NCI-H1694 treated with DMSO at 0.1 percent for 48 hours (cell line): ENCODE data around the gene EHBP1.
A peak's percentile ranks its signal among the peaks of the same experiment; 100 is the strongest.
"Not testable (repeated sequence)": the region's sequence is repeated elsewhere in the genome, so short reads cannot be mapped to it uniquely, and the experiment has no call there.

Experiments
- DNase-seq: peaks from one replicate; lab custom pipeline; 2025; lab: John Stamatoyannopoulos, UW

EHBP1 gene

DNA sequence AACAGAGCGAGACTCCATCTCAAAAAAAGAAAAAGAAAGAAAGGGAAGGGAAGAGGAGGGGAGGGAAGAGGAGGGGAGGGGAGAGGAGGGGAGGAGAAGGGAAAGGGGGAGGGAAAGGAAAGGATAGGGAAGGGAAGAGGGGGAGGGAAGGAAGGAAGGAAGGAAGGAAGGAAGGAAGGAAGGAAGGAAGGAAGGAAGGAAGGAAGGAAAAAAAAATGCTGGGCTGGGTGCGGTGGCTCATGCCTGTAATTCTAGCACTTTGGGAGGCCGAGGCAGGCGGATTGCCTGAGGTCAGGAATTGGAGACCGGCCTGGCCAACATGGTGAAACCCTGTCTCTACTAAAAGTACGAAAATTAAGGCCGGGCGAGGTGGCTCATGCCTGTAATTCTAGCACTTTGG is 314.2 kb downstream of the EHBP1 start:
- DNase-seq, result not testable (repeated sequence)

- DNase-seq, result peak; percentile 39
Measured at GRCh38 chr2:63023444-63023843, 317.9 kb downstream of the EHBP1 start.

GRCh38 chr2:63027220-63027619 is 321.7 kb downstream of the EHBP1 start:
- no peak for DNase-seq

DNA sequence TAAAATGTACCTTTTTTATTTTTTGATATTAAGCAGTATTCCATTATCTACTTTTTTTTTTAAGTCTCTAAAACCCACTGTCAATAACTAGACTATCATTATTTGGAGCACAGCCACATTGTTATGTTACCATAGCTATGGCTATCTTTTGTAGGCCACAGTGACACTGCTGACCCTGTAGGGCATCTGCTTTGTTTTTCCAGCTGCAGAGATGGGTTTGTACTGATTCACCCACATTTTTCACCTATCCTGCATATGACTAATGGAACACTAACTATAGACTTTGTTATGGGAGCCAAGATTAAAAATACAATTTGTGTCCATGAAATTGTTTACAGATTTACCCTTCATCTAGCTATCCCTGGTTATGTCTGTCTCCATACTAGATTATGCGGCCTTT is 323.5 kb downstream of the EHBP1 start:
- no peak for DNase-seq

DNA sequence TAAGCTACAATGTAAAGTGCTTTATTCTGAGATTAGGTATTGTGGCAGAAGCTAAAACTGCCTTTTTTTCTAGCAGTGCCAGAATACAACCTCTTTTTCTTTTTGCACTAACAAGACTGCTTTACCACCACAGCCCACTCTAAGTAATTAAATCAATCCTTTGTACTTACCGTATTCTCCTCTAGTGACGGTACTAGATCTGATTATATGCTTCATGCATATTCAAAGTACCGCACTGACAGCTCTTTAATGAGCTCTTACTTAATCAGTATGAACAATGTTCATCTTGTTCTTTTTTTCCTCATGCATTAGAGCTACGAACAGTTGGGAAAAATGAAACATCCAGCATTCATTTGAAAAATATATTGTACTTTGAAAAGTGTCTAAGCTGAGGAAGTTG is 329.0 kb downstream of the EHBP1 start:
- no peak for DNase-seq

GRCh38 chr2:63035169-63035568 is 329.7 kb downstream of the EHBP1 start:
- DNase-seq, result no peak

DNA sequence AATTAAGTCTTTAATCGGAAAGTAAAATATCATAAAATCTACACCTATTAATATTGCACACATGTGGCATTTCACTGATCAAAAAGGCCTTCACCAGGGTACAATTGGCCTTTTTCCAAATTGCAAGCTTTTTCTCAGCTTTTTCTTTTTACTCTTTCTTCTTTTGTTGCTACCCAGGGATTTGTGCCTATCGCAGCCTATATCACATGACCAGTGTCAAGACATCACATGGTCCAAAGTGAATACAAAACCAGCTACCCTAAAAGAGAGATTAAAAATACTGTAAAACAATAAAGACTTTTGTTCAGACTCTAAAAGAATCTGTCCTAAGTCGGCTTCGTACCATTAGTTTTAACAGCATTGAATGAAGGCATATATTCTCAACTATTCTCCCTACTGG is 330.1 kb downstream of the EHBP1 start:
- no peak for DNase-seq

GRCh38 chr2:63038034-63038433 is 332.5 kb downstream of the EHBP1 start:
- no peak for DNase-seq

GRCh38 chr2:63040586-63040985 is 335.1 kb downstream of the EHBP1 start:
- DNase-seq, result no peak

- no peak for DNase-seq
Measured at GRCh38 chr2:63041592-63041991, 336.1 kb downstream of the EHBP1 start.

- DNase-seq, result no peak
Measured at GRCh38 chr2:63044362-63045327, 339.1 kb downstream of the EHBP1 start.

DNA sequence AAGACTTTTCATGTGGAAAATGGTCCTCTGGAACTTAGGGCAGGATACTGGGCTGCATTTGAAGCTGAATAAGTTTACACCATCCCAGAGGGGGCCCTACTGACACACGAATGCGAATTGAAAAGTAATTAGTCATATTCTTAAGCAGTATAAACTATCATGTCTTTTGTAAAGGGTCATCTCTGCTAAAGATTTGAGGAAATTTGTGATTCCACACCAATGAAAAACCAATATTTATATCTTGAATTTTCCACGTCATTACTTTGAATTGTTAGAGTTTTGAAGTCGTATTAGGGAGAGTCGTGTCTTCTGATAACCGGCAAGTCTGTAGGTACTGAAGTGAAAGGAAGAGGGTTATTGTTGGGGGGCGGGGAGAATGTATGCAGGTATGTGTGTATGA is 341.0 kb downstream of the EHBP1 start:
- no peak for DNase-seq

- no peak for DNase-seq
Measured at GRCh38 chr2:63046961-63047320, 341.4 kb downstream of the EHBP1 start.

DNA sequence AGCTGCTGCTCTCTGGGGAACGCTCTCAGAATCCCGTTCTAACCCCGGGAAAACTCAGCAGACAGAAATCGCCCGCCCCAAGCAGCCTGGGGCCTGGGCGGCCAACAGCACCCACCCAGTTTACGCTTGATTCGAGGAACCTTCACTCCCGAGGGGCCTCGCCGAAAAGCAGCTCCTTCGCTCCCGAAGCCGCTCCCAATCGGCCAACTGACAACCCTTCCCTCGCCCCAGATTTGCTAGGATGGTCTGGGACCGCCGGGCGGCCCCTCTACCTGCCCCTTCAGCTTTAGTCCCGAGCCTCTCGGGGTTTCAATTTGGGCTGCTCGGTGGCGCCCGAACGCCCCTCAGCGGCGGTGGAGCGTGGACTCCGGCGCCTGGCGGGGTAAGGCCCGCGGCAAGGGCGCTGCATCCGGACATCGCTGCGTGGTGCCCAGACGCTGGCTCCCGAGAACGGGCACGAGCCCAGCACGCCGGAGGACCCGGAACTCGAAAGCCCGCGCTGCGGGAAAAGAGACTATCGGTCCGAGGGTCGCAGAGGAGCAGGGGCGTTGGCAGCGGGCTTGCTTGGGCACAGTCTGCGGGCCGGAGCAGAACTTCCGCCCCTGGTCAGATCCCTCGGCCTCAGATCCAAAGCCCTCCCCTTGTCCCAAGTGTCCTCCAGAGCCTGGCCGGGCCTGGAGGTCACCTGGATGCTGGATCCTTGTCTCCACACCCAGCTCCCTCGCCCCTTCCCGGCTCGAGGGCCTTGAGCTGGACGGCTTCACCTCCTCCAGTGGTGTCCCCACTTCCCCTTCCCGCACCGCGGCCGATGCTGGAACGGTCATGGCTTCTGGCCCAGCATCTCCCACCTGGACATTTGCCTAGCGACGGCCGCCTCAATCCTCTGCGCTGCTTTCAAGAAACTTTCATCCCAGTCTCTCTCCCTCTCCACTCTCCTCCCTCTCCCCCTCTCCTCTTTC is 342.1 kb downstream of the EHBP1 start:
- DNase-seq, result no peak

- DNase-seq, result no peak
Measured at GRCh38 chr2:63048367-63049171, 343.1 kb downstream of the EHBP1 start.

GRCh38 chr2:63049211-63049969 is 343.9 kb downstream of the EHBP1 start:
- no peak for DNase-seq

- no peak for DNase-seq
Measured at GRCh38 chr2:63049970-63050333, 344.4 kb downstream of the EHBP1 start.

GRCh38 chr2:63050334-63051041 is 345.0 kb downstream of the EHBP1 start, which contains the start of gene OTX1:
Gene OTX1 (plus strand): TSS chr2:63050830. CDS start chr2:63052991, 2,161 bp downstream.
- DNase-seq, result peak; percentile 73

GRCh38 chr2:63051042-63051794 is 345.7 kb downstream of the EHBP1 start:
- peak; percentile 31 for DNase-seq
